ENCODE results near the gene FABP7.

- no peak for TF ChIP-seq ZBTB33 (IDR thresholded peaks at IDR 0.05)
- TF ChIP-seq CTCF (IDR thresholded peaks at IDR 0.05; ENCODE audit: low read depth, low read length, missing input control): no peak
- TF ChIP-seq REST (IDR thresholded peaks at IDR 0.05): no peak
Measured at GRCh38 chr6:122746688-122747087, 32.8 kb upstream of the FABP7 start.

Data from liver (tissue), 2 donors.